ENCODE data around the gene EXOSC7.
"Not testable (repeated sequence)": the region's sequence is repeated elsewhere in the genome, so short reads cannot be mapped to it uniquely, and the experiment has no call there.

DNA sequence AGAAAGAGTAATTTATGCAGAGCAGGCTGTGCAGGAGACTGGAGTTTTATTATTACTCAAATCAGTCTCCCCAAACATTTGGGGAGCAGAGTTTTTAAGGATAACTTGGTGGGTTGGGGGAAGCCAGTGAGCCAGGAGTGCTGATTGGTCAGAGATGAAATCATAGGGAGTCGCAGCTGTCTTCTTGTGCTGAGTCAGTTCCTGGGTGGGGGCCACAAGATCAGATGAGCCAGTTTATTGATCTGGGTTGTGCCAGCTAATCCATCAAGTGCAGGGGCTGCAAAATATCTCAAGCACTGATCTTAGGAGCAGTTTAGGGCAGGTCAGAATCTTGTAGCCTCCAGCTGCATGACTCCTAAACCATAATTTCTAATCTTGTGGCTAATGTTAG lies 77.8 kb downstream of the EXOSC7 start:
- TF ChIP-seq, protein P1, sequence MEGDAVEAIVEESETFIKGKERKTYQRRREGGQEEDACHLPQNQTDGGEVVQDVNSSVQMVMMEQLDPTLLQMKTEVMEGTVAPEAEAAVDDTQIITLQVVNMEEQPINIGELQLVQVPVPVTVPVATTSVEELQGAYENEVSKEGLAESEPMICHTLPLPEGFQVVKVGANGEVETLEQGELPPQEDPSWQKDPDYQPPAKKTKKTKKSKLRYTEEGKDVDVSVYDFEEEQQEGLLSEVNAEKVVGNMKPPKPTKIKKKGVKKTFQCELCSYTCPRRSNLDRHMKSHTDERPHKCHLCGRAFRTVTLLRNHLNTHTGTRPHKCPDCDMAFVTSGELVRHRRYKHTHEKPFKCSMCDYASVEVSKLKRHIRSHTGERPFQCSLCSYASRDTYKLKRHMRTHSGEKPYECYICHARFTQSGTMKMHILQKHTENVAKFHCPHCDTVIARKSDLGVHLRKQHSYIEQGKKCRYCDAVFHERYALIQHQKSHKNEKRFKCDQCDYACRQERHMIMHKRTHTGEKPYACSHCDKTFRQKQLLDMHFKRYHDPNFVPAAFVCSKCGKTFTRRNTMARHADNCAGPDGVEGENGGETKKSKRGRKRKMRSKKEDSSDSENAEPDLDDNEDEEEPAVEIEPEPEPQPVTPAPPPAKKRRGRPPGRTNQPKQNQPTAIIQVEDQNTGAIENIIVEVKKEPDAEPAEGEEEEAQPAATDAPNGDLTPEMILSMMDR (conservative IDR thresholded peaks at IDR 0.05) = not testable (repeated sequence)
- not testable (repeated sequence) for TF ChIP-seq ZFX (IDR thresholded peaks at IDR 0.05)
